Fibroblast of skin of left biceps (primary cell): ENCODE data around the gene BTBD9.
"Not testable (repeated sequence)": the region's sequence is repeated elsewhere in the genome, so short reads cannot be mapped to it uniquely, and the experiment has no call there.

ENCODE experiments used
- DNase-seq, 2 experiments: peaks; one replicate each; pipeline ENCODE4 v3.0.0-alpha.2; 2013; ENCODE audit warnings: low read depth in 2 of 2

BTBD9 gene

DNA sequence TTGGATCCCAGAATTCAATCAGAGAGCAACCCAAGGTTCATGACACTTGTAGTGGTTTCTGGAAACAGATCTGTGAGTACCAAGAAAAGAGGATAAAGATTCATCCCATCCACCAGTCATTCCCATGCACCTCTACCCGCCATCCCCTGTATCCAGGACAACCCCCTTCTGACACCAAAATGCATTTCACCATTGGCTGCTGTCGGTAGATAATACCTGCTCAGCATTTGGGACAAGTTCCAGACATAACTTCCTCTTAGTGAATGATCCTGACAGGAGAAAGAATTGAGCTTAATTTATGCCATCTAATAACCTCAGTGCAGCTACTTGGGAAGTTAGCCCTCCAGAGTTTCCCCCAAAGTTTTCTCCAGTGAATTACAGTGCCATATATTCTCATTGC is 491.1 kb downstream of the BTBD9 start:
- no peak for DNase-seq

DNA sequence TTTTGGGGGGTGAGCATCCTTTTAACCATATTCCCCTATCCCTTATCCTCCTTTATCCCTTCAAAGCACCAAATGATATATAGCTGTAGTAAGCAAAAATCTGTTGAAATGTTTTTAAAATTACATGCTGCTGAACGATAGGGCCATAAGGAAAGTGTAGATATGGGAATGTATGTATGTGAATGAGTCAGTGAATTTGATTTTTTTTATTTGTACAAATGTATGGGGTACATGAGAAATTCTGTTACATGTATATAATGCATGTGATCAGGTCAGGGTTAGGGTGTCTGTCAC is 493.0 kb downstream of the BTBD9 start:
- DNase-seq, result no peak

- DNase-seq, result no peak
Measured at GRCh38 chr6:38146021-38146733, 493.6 kb downstream of the BTBD9 start.

DNA sequence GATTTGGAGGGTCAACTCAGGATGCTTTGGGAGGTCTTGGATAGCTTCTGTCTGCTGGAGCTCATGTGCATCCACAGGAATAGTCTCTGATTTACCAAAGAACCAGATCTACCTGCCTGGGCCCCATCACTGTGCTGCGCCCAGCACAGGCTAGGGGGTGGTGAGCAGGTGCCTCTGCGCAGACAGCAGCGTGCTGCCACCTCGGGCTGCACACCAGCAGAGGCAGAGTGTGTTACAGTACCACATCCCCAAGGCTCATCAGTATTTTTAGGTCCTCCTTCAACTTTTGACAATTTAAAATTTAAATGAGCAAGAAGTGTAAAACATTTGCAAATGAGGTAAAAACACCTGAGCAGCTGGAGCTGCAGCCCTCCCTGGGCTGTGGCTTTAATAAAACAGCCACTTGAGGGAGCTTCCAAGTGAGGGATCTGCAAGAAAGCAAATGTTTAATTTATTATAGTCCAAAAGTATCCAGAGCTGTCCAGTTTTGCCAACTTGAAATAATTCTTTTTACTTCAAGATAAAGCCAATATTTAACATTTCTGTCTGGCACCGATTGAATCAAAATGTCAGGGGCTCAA is 495.3 kb downstream of the BTBD9 start:
- no peak for DNase-seq

- no peak for DNase-seq
Measured at GRCh38 chr6:38143191-38144150, 496.3 kb downstream of the BTBD9 start.

DNA sequence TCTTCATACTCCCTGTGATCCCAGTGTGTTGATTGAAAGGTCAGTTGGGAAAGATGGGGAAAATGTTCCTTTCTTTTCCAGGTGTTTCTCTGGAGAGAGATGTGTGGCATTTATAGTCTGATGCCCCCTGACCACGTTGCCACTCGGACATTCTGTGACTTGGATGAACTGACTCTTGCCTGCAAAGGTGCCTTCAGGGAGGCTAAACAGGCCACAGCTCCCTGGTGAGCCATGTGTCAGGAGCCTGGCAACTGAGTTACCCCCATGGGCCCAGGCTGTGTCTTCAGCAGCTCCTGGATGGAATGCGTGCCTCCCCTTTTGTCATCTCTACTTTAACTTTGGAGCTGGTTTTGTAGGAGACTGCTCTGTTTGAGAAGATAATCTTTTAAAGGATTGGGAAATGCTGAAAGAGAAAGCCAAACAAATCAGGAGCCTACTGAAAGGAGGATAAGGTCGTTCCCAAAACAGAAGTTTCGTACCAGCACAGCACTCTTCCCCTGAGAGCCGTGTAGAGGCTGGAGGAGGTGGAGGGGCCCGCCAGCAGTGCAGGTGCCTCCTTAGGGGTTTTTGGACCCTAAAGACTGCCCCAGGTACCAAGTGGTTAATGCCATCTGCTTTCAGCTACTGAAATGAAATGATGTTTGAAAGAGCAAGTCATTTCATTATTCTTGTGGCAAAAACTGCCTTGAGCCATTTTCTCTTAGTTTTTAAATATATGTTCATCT is 497.4 kb downstream of the BTBD9 start:
- no peak for DNase-seq

DNA sequence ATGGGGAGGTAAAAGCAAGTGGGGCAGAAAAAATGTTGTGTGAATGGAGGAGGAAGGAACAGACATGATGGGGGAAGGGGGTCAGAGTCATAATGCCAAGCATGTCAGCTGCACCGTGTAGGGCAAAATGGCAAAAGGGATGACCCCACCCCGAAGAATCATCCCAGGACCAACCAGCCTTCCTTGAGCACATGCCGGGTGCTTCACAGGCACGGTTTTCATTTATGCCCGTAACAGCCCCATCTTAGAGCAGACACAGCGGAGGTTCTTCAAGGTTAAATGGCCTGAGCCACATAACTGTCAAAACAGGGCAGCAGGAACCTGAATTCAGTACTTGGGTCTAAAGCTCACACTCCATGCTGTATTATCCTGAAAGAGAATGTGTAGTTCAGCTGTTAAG is 498.0 kb downstream of the BTBD9 start:
- no peak for DNase-seq

DNA sequence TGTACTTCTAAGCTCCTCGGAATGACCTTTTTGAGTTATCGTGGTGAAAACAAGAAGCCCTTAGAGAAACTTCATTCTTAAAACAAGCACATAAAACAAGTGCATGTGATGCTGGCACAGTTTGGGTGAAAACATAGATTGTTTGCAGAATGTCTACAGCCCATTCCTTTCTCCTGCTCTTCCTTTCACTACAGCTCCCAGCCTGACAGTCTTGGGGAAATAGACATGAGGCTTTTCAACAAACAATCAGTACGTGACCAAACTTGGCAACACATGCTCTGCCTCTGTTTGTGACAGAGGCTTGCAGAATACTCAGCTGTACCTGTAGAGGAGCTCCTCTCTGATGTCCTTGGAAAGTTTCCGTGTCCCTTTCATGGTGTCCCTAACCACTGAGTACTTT is 498.6 kb downstream of the BTBD9 start:
- no peak for DNase-seq

DNA sequence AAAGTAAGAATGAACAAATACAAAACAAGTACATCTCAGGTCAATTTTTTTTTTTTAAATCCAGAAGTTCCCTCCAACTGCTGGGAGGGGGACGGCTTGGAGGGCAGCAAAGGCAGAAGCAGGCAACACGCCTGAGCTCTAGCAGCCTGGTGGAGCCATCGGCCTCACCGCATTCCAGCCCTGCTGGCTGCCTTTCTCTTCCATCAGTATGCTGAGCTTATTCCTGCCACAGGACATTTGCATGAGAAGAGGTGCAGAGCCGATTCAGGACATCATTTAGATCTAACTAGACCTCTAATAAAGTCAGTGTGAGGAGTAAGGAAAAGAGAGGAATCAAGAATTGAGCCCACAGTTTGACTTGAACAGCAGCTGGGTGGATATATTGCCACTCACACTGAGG is 501.4 kb downstream of the BTBD9 start:
- DNase-seq, result no peak

GRCh38 chr6:38137608-38138265 is 502.0 kb downstream of the BTBD9 start:
- no peak for DNase-seq

DNA sequence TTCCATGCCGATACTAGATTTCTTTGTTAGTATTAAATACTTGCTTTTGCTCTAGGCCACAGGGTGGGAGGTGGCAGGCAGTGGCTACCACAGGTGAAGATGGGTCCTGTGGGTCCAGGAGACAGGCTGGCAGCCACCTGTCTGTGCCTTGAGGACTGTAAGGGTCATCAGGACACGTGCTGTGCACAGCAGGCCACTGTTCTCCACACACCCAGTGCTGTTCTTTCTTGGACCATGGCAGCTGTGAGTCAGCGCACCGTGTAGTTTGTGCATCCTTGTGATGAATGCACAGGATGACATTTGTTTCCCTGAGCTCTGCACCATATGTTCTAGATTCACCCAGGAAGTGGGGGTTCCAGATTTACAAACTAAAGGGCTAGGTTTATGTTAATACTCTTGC is 503.2 kb downstream of the BTBD9 start:
- no peak for DNase-seq

DNA sequence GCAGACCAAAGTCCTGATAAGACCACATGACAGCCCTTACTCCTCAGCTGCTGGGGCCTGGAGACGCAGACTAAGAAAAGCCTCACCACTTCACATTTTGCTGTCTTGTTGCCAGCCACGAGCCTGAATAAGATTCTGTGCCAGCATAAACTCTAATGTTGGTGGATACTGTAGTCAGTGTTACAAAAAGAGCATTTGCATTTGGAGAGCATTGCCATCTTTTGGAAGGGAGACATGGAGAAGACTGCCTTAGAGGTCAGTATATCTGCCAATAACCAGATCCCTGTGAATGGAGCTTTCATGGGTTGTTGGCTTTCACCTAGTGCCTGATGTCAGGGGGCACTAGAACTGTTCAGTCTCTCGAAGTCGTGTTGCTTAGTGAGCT is 505.0 kb downstream of the BTBD9 start:
- no peak for DNase-seq

DNA sequence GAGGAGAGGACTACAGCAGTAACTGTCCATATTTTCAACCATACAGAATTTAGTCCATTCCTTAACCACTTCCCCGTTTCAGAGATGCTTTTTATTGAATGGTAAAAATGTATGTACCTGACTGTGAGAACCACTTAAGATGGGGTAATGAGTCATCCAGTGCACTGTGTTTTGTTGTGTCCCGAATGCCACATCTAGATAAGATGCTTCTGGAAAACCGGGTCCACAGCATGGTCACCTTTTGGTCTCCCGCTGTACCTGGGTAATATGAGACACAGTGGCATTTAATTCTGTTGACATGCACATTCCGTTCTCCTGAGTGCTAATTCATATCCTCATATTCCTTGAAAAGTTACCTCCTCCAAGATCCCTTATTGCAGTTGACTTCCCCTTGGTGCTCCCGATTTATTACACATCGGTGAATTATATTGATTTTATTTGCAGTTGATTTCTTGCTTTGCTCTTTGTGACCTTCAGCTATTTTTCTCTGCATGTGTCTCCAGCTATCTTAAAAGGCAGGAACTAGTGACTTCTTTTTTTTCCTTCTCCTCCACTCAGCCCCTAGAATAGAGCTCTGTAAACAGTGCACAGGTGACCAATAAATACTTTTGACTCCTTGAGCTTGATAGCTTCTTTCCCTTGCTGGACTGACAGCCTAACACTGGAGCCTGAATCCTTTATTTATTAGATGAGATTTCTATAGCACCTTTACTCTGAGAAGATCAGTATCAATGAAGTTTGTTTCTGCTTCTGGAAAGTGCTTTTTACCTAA is 505.6 kb downstream of the BTBD9 start:
- no peak for DNase-seq

- peak; percentile 97 for DNase-seq
Measured at GRCh38 chr6:38131527-38131965, 508.2 kb downstream of the BTBD9 start.

DNA sequence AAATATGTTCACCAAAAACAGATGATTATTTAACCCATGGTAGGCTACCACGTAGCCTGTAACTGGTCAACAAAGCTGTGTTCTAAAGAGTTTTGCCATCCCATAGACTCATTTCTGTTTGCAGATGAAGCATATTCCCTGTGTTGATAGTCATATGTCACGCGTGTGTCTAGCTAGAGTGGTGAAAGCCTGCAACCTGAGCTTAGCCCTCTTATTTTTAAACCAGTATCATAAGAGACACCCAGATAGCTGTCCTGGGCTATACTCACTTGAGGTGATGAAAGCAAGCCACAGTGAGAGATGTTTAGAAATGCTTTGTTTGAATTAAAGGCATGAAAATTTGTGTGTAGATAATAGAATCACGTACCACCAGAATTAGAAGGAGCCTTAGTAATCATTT is 512.4 kb downstream of the BTBD9 start:
- no peak for DNase-seq

GRCh38 chr6:38124224-38124926 is 515.4 kb downstream of the BTBD9 start:
- DNase-seq, result not testable (repeated sequence)

GRCh38 chr6:38119516-38119915 is 520.2 kb downstream of the BTBD9 start:
- DNase-seq, result no peak

GRCh38 chr6:38118791-38119365 is 520.9 kb downstream of the BTBD9 start:
- no peak for DNase-seq
